Measurements from ENCODE around the gene SEPTIN6. TPM values are rescaled to one million over a fixed set of nuclear protein-coding genes. Genes with fewer than 3 reads are reported as not detected.

The SEPTIN6 gene
- total and polyA plus RNA-seq, 2 of the 8 experiments (the other 6 are each of a cell fraction or from before 2014, with no cell fraction given): 31.0 to 42.6 TPM

- 74% methylated on average over 6 of the region's 8 CpGs; no CpG with 5 or more reads in 1 of the 2 experiments for WGBS, 2 experiments (ENCODE audit: extremely low coverage in 1 of 2, insufficient coverage in 1 of 2, insufficient read length in 1 of 2, insufficient replicate concordance in 2 of 2, low coverage in 1 of 2, low lambda C conversion rate in 2 of 2, missing lambda C conversion rate in 1 of 2)
- Histone ChIP-seq H3K4me1 (replicated peaks in 1 of 4; ENCODE audit: control insufficient read depth in 3 of 4, insufficient read depth in 4 of 4, low read length in 3 of 4) (no peaks in the 10 kb centered on the region; a peak in 1 of 7 replicates), H3K4ac (replicated peaks; ENCODE audit: insufficient read length, low read depth, low read length) (no peak overlapping the region), H4K5ac (ENCODE audit: insufficient read length, low read depth, low read length) (no peak overlapping the region), H3K79me2 (ENCODE audit: control insufficient read depth in 1 of 2, insufficient read depth in 2 of 2, low read length in 2 of 2) (no peaks in the 10 kb centered on the region), H2BK5ac (ENCODE audit: low read depth, low read length) (no peak overlapping the region), H3K36me3 (ENCODE audit: control insufficient read depth in 2 of 4, insufficient read depth in 4 of 4, low read length in 3 of 4) (peaks cover 0 to 3% (median 0%) of the 10 kb centered on the region in 4 experiments; a peak in 1 of 8 replicates), H3K23me2 (ENCODE audit: low read depth, low read length) (no peaks in the 10 kb centered on the region), H4K8ac (ENCODE audit: extremely low read depth, insufficient read depth, low read length) (no peak overlapping the region), H2AK5ac (ENCODE audit: low read depth, low read length) (no peak overlapping the region), H2BK20ac (ENCODE audit: low read length) (no peak overlapping the region), H2BK120ac (replicated peaks; ENCODE audit: low read depth, low read length) (no peak overlapping the region), H3K79me1 (ENCODE audit: low read depth, low read length) (no peaks in the 10 kb centered on the region), H3K14ac (ENCODE audit: insufficient read length) (no peak overlapping the region), H4K91ac (replicated peaks; ENCODE audit: insufficient read length, low read length) (no peak overlapping the region), H3K23ac (ENCODE audit: insufficient read length) (no peak overlapping the region), H3K18ac (ENCODE audit: extremely low read depth, low read length) (no peak overlapping the region), H3K9me3 (ENCODE audit: insufficient read depth in 2 of 2, low read depth in 1 of 2, low read length in 1 of 2) (no peaks in the 10 kb centered on the region), H2BK12ac (ENCODE audit: low read depth, low read length) (no peak overlapping the region), H3K56ac (replicated peaks; ENCODE audit: insufficient read length, low read depth, low read length) (no peak overlapping the region), H3K27ac (ENCODE audit: low read depth, low read length) (no peak overlapping the region), H2AFZ (ENCODE audit: low read length) (no peak overlapping the region), H3K4me2 (ENCODE audit: insufficient read depth in 1 of 2, low read depth in 2 of 2, low read length in 2 of 2) (no peak overlapping the region), H2BK15ac (ENCODE audit: low read length) (no peak overlapping the region), H3K4me3 (ENCODE audit: extremely low read depth in 1 of 4, insufficient read depth in 2 of 4, low read depth in 3 of 4, low read length in 4 of 4) (no peak overlapping the region), H3K27me3 (replicated peaks in 1 of 4; ENCODE audit: control insufficient read depth in 3 of 4, extremely low read depth in 1 of 4, insufficient read depth in 3 of 4, low read length in 3 of 4) (no peaks in the 10 kb centered on the region), H3K9ac (replicated peaks in 1 of 4; ENCODE audit: extremely low read depth in 1 of 4, low read depth in 3 of 4, low read length in 3 of 4) (no peak overlapping the region), H4K20me1 (replicated peaks in 1 of 2; ENCODE audit: control insufficient read depth in 1 of 2, insufficient read depth in 2 of 2, low read length in 2 of 2) (no peaks in the 10 kb centered on the region)
- CTCF ChIA-PET (ENCODE audit: partially characterized antibody): interaction anchor here (0.5 to 2.8 kb wide), 10 partner anchors 13 to 121 kb away, joined by 3 to 26 read pairs (median 4); no protein-coding TSS in a partner anchor
- no peak for DNase-seq (ENCODE audit: low read depth in 1 of 2, low spot score in 2 of 2)
- TF ChIP-seq ATF3 (IDR thresholded peaks at IDR 0.05; ENCODE audit: insufficient read depth, low read depth, low read length) (no peak), RAD21 (IDR thresholded peaks at IDR 0.05 in 1 of 2, conservative IDR thresholded peaks at IDR 0.05 in 1 of 2; ENCODE audit: low read depth in 2 of 2, low read length in 2 of 2) (peak; percentile 35 to 49; a peak in 3 of 4 replicates), CTCF (IDR thresholded peaks at IDR 0.05; ENCODE audit: control extremely low read depth in 1 of 3, insufficient read depth in 1 of 3, low read depth in 1 of 3, low read length in 3 of 3) (peak; percentile 8 to 19 (median 11); a peak in 3 of 4 replicates)
- POLR2A ChIA-PET (ENCODE audit: partially characterized antibody): interaction anchor here (0.6 to 1.4 kb wide), 2 partner anchors 37 to 619 kb away, joined by 3 to 4 read pairs; no protein-coding TSS in a partner anchor
- FAIRE-seq: peak; percentile 42
These were observed 38.8 kb downstream of the SEPTIN6 start for GRCh38 chrX:119654112-119654531.
